Loucy (cell line): Measurements from ENCODE around the gene LDB1.

Experiments
- H2AFZ ChIP-seq: fragments of 200-600 bp; sonication (generic); 2 replicates; pipeline ENCODE4 v1.6.0; 2016; ENCODE audit warnings: antibody characterized with exemption, mild to moderate bottlenecking, low read length, moderate library complexity
- H3F3A ChIP-seq: fragments of 200-600 bp; 2 replicates; pipeline ENCODE4 v1.6.0; 2016; ENCODE audit warnings: antibody characterized with exemption, low read depth, mild to moderate bottlenecking
- H3K27me3 ChIP-seq: fragments of 200-600 bp; sonication (generic); 2 replicates; pipeline ENCODE4 v1.6.1; 2014; ENCODE audit warnings: low read length, mild to moderate bottlenecking; ENCODE audit not compliant: insufficient read depth, poor library complexity, severe bottlenecking
- H3K36me3 ChIP-seq: fragments of 200-600 bp; sonication (generic); 2 replicates; pipeline ENCODE4 v1.6.1; 2016; ENCODE audit warnings: low read length; ENCODE audit not compliant: insufficient read depth
- H3K4me1 ChIP-seq: fragments of 200-600 bp; sonication (generic); 2 replicates; pipeline ENCODE4 v1.5.1; 2014; ENCODE audit warnings: low read length, mild to moderate bottlenecking; ENCODE audit not compliant: insufficient read depth, poor library complexity, severe bottlenecking
- H3K4me2 ChIP-seq: fragments of 200-600 bp; sonication (generic); 2 replicates; pipeline ENCODE4 v1.6.0; 2014; ENCODE audit warnings: antibody characterized with exemption, low read length, low read depth, mild to moderate bottlenecking; ENCODE audit not compliant: poor library complexity, severe bottlenecking
- H3K4me3 ChIP-seq: fragments of 200-600 bp; sonication (generic); 2 replicates; pipeline ENCODE4 v1.5.1; 2014; ENCODE audit warnings: low read length, mild to moderate bottlenecking, mixed read lengths; ENCODE audit not compliant: poor library complexity, severe bottlenecking
- H3K79me2 ChIP-seq: fragments of 200-600 bp; sonication (generic); 2 replicates; pipeline ENCODE4 v1.6.1; 2014; ENCODE audit warnings: low read length; ENCODE audit not compliant: insufficient read depth
- H3K9ac ChIP-seq: fragments of 200-600 bp; sonication (generic); 2 replicates; pipeline ENCODE4 v1.6.0; 2014; ENCODE audit warnings: mild to moderate bottlenecking, low read depth, low read length, moderate library complexity; ENCODE audit not compliant: poor library complexity, severe bottlenecking
- H3K9me2 ChIP-seq: fragments of 200-600 bp; sonication (generic); replicated peaks from 2 replicates; pipeline ENCODE4 v1.6.1; 2016; ENCODE audit warnings: low read depth, low read length, mixed read lengths
- H3K9me3 ChIP-seq: fragments of 200-600 bp; sonication (generic); 2 replicates; pipeline ENCODE4 v1.6.1; 2014; ENCODE audit warnings: mild to moderate bottlenecking, antibody characterized with exemption, low read length, low read depth; ENCODE audit not compliant: insufficient read depth
- H4K20me1 ChIP-seq: fragments of 200-600 bp; sonication (generic); 2 replicates; pipeline ENCODE4 v1.6.0; 2014; ENCODE audit warnings: antibody characterized with exemption, low read length, mild to moderate bottlenecking; ENCODE audit not compliant: insufficient read depth, poor library complexity, severe bottlenecking
- CTCF ChIP-seq: fragments of 200-600 bp; sonication (generic); conservative IDR thresholded peaks from 2 replicates; pipeline ENCODE4 v1.5.1; 2014; ENCODE audit warnings: mild to moderate bottlenecking, antibody characterized with exemption, low read length
- EZH2phosphoT487 ChIP-seq: fragments of 200-600 bp; IDR thresholded peaks from 2 replicates; pipeline ENCODE4 v1.6.1; 2018; ENCODE audit warnings: antibody characterized with exemption, mild to moderate bottlenecking, moderate library complexity, borderline replicate concordance

The LDB1 gene

GRCh38 chr10:102114861-102115618 is 5.1 kb downstream of the LDB1 start:
- Histone ChIP-seq H4K20me1 (peaks cover 64% of the 10 kb centered on the region), H3K4me3 (peak overlapping the region; percentile 76), H3K36me3 (peaks cover 16% of the 10 kb centered on the region; the same call in 1 of the 2 replicates), H3K9me3 (no peaks in the 10 kb centered on the region), H3K79me2 (peaks cover 92% of the 10 kb centered on the region), H3K9ac (peak overlapping the region; percentile 94), H3K27me3 (no peaks in the 10 kb centered on the region), H2AFZ (no peak overlapping the region), H3K4me1 (peaks cover 56% of the 10 kb centered on the region), H3K4me2 (peak overlapping the region; percentile 97), H3K9me2 (no peaks in the 10 kb centered on the region), H3F3A (peaks cover 6% of the 10 kb centered on the region; the same call in 1 of the 2 replicates)
- TF ChIP-seq EZH2phosphoT487 (no peak), CTCF (no peak)

GRCh38 chr10:102113956-102114857 is 6.0 kb downstream of the LDB1 start:
- Histone ChIP-seq H4K20me1 (peaks cover 70% of the 10 kb centered on the region), H3K4me3 (peak overlapping the region; percentile 76), H3K4me1 (peaks cover 56% of the 10 kb centered on the region), H3F3A (peaks cover 6% of the 10 kb centered on the region; the same call in 1 of the 2 replicates), H3K4me2 (peak overlapping the region; percentile 87), H2AFZ (no peak overlapping the region), H3K9me2 (no peaks in the 10 kb centered on the region), H3K9ac (peak overlapping the region; percentile 94), H3K79me2 (peaks cover 85% of the 10 kb centered on the region), H3K9me3 (no peaks in the 10 kb centered on the region), H3K27me3 (no peaks in the 10 kb centered on the region), H3K36me3 (peaks cover 24% of the 10 kb centered on the region; the same call in 1 of the 2 replicates)
- TF ChIP-seq CTCF (no peak), EZH2phosphoT487 (no peak)

GRCh38 chr10:102113261-102113955 is 6.8 kb downstream of the LDB1 start:
- no peak overlapping the region for H2AFZ ChIP-seq
- H3K79me2 ChIP-seq = peaks cover 77% of the 10 kb centered on the region
- H3K4me3 ChIP-seq = peak overlapping the region; percentile 76
- H3K36me3 ChIP-seq = peaks cover 32% of the 10 kb centered on the region; the same call in 1 of the 2 replicates
- TF ChIP-seq CTCF (no peak), EZH2phosphoT487 (no peak)
- peaks cover 53% of the 10 kb centered on the region for H3K4me1 ChIP-seq
- peaks cover 66% of the 10 kb centered on the region for H4K20me1 ChIP-seq
- peak overlapping the region; percentile 87 for H3K4me2 ChIP-seq
- H3K9ac ChIP-seq = peak overlapping the region; percentile 94
- H3K27me3 ChIP-seq = no peaks in the 10 kb centered on the region
- H3K9me3 ChIP-seq = no peaks in the 10 kb centered on the region
- H3K9me2 ChIP-seq = no peaks in the 10 kb centered on the region
- peaks cover 6% of the 10 kb centered on the region; the same call in 1 of the 2 replicates for H3F3A ChIP-seq
